NCI-H128 (cell line): Measurements from ENCODE around the gene ASAH2.

Experiments used
- DNase-seq: peaks from one replicate; lab custom pipeline; 2025; ENCODE audit not compliant: unreplicated experiment; lab: John Stamatoyannopoulos, UW

The ASAH2 gene

DNA sequence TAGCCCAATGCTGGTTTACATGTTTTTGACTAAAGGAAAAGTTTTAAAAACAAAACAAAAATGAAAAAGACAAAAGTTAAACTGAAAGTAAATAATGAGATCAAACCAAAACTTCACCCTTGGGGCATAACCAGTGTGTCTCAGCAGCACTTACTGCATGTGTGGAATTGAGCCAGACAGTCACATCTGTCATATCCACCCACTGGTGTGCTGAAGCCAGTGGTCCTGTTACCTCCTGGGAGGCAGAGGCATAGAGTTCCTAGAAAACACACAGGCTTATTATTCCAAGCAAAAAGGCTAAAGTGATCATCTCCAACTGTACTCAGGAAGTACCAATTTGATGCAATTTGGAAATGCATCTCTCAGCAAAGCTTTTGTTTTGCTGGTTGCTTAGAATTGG, 40.4 kb downstream of the ASAH2 start:
- no peak for DNase-seq
